ENCODE measurements around the gene POC1B. TPM values are rescaled to one million over a fixed set of nuclear protein-coding genes. Genes with fewer than 3 reads are reported as not detected.

POC1B gene
- total RNA-seq, 4 donors from 2014 or later = 19.6 to 22.4 (median 20.0) TPM

GRCh38 chr12:89376202-89376529 is 149.7 kb downstream of the POC1B start:
- Histone ChIP-seq H3K27me3 (no peaks in the 10 kb centered on the region), H3K9me3 (no peaks in the 10 kb centered on the region), H3K4me1 (peaks cover 26 to 39% (median 29%) of the 10 kb centered on the region in 4 donors), H3K36me3 (no peaks in the 10 kb centered on the region), H3K27ac (replicated peaks in 1 of 4) (no peak overlapping the region), H3K4me3 (no peak overlapping the region)
- 83% methylated on average over 1 of the region's 1 CpG for WGBS
- TF ChIP-seq EP300 (IDR thresholded peaks at IDR 0.05) (no peak), POLR2AphosphoS5 (IDR thresholded peaks at IDR 0.05) (no peak), CTCF (IDR thresholded peaks at IDR 0.05) (no peak), POLR2A (IDR thresholded peaks at IDR 0.05; ENCODE audit: low read depth) (no peak)
- no peak for DNase-seq (ENCODE audit: extremely low spot score)
- intact Hi-C loops (cut with DNase I) = no loop called here

GRCh38 chr12:89373763-89374572 is 151.9 kb downstream of the POC1B start:
- no peaks in the 10 kb centered on the region for H3K36me3 ChIP-seq
- peak overlapping the region; percentile 71 to 84 (median 76) for H3K27ac ChIP-seq (replicated peaks in 1 of 4)
- H3K4me3 ChIP-seq = no peak overlapping the region
- WGBS = 14% methylated on average over 2 of the region's 2 CpGs
- peak; percentile 54 to 71 for TF ChIP-seq POLR2AphosphoS5 (IDR thresholded peaks at IDR 0.05)
- no peak for TF ChIP-seq EP300 (IDR thresholded peaks at IDR 0.05)
- no peak for TF ChIP-seq POLR2A (IDR thresholded peaks at IDR 0.05; ENCODE audit: low read depth)
- no peak for TF ChIP-seq CTCF (IDR thresholded peaks at IDR 0.05)
- H3K4me1 ChIP-seq = peaks cover 33 to 61% (median 48%) of the 10 kb centered on the region in 4 donors
- no peaks in the 10 kb centered on the region for H3K9me3 ChIP-seq
- DNase-seq (ENCODE audit: extremely low spot score) = no peak
- intact Hi-C loops (cut with DNase I) = no loop called here
- H3K27me3 ChIP-seq = no peaks in the 10 kb centered on the region

- WGBS = 91% methylated on average over 6 of the region's 6 CpGs
- no peaks in the 10 kb centered on the region for H3K9me3 ChIP-seq
- TF ChIP-seq POLR2AphosphoS5 (IDR thresholded peaks at IDR 0.05) (no peak), CTCF (IDR thresholded peaks at IDR 0.05) (no peak), EP300 (IDR thresholded peaks at IDR 0.05) (no peak), POLR2A (IDR thresholded peaks at IDR 0.05; ENCODE audit: low read depth) (no peak)
- peak overlapping the region; percentile 71 to 84 (median 76) for H3K27ac ChIP-seq (replicated peaks in 1 of 4)
- no peaks in the 10 kb centered on the region for H3K36me3 ChIP-seq
- intact Hi-C loops (cut with DNase I) = no loop called here
- no peak for DNase-seq (ENCODE audit: extremely low spot score)
- no peak overlapping the region for H3K4me3 ChIP-seq
- no peaks in the 10 kb centered on the region for H3K27me3 ChIP-seq
- H3K4me1 ChIP-seq = peaks cover 33 to 67% (median 56%) of the 10 kb centered on the region in 4 donors
These were observed 153.1 kb downstream of the POC1B start for GRCh38 chr12:89372584-89373370.

GRCh38 chr12:89370850-89371249 is 155.0 kb downstream of the POC1B start:
- no peak for DNase-seq (ENCODE audit: extremely low spot score)
- TF ChIP-seq POLR2A (IDR thresholded peaks at IDR 0.05; ENCODE audit: low read depth) (no peak), EP300 (IDR thresholded peaks at IDR 0.05) (no peak), CTCF (IDR thresholded peaks at IDR 0.05) (no peak), POLR2AphosphoS5 (IDR thresholded peaks at IDR 0.05) (no peak)
- 70% methylated on average over 7 of the region's 7 CpGs for WGBS
- H3K4me3 ChIP-seq = no peak overlapping the region
- H3K36me3 ChIP-seq = no peaks in the 10 kb centered on the region
- no peaks in the 10 kb centered on the region for H3K9me3 ChIP-seq
- intact Hi-C loops (cut with DNase I) = no loop called here
- H3K4me1 ChIP-seq = peaks cover 33 to 67% (median 56%) of the 10 kb centered on the region in 4 donors
- no peaks in the 10 kb centered on the region for H3K27me3 ChIP-seq
- no peak overlapping the region for H3K27ac ChIP-seq (replicated peaks in 1 of 4)

Data from esophagus muscularis mucosa (tissue), 4 donors.